Adrenal gland (tissue), 12 donors: ENCODE results near the gene CNTNAP2. TPM values are rescaled to one million over a fixed set of nuclear protein-coding genes. Genes with fewer than 3 reads are reported as not detected.

Source experiments
- DNase-seq, 7 donors: peaks; one replicate each; pipeline ENCODE4 v3.0.0-alpha.2; 2019 to 2020
- H3K27ac ChIP-seq, 5 donors: fragments of 200-600 bp; sonication (generic) in 4 of 5; 1 replicate in 3 of 5; 2 replicates in 2 of 5; pipeline versions ENCODE4 v1.5.1 to v1.8.0; 2016 to 2020; ENCODE audit warnings: mild to moderate bottlenecking in 1 of 5
- H3K27me3 ChIP-seq: fragments of 200-600 bp; 2 replicates; pipeline ENCODE4 v1.8.0; 2021
- H3K36me3 ChIP-seq, 2 donors: fragments of 200-600 bp; replicated peaks in 1 of 2; 1 replicate in 1 of 2; 2 replicates in 1 of 2; pipeline versions ENCODE4 v1.5.1 to v1.8.0; 2018 to 2022
- H3K4me1 ChIP-seq, 2 donors: fragments of 200-600 bp; replicated peaks in 1 of 2; 1 replicate in 1 of 2; 2 replicates in 1 of 2; pipeline versions ENCODE4 v1.5.1 to v1.8.0; 2018 to 2021
- H3K4me3 ChIP-seq, 4 donors: fragments of 200-600 bp; sonication (generic) in 3 of 4; one replicate each; pipeline ENCODE4 v1.5.1; 2016 to 2018
- H3K9me3 ChIP-seq, 3 donors: fragments of 200-600 bp; sonication (generic) in 1 of 3; replicated peaks in 1 of 3; 1 replicate in 2 of 3; 2 replicates in 1 of 3; pipeline versions ENCODE4 v1.5.1 to v1.8.0; 2016 to 2021
- CTCF ChIP-seq, 6 experiments: fragments of 450-650 bp in 4 of 6; fragments of 200-600 bp in 2 of 6; sonication (generic) in 1 of 6; IDR thresholded peaks; 1 replicate in 5 of 6; 2 replicates in 1 of 6; pipeline versions ENCODE4 v1.5.1 to v1.8.0; 2016 to 2021; ENCODE audit warnings: antibody characterized with exemption in 6 of 6, mild to moderate bottlenecking in 2 of 6, moderate library complexity in 1 of 6
- POLR2A ChIP-seq, 2 donors: fragments of 450-650 bp; IDR thresholded peaks; one replicate each; pipeline ENCODE4 v1.6.1; 2017; ENCODE audit warnings: antibody characterized with exemption in 2 of 2, mild to moderate bottlenecking in 2 of 2, moderate library complexity in 1 of 2
- WGBS, 4 donors: extraction: QIAGEN DNeasy Blood & Tissue Kit in 2 of 4; methylation state at CpG; one replicate each; pipeline versions ENCODE4 v1.1.5 to v1.1.7; 2013 to 2017; 5-methylcytosine and 5-hydroxymethylcytosine counted together
- intact Hi-C, 2 donors: fragments of 100-400 bp; cut with DNase I; formaldehyde crosslinking; loops; one replicate each; pipeline versions ENCODE4 v1.14.1 to v1.15.0; 2022 to 2023
- polyA plus RNA-seq, 3 donors: library from polyadenylated mRNA; stranded (reverse); fragments of 200-250 nt in 2 of 3; fragments of 350-450 nt in 1 of 3; fragmentation: Illumina TruSeq in 1 of 3; extraction: RNeasy Lipid Tissue Mini Kit (QIAGEN cat#74804) in 1 of 3; gene quantifications; one replicate each; pipeline ENCODE4 v1.2.3, GENCODE V29; 2013 to 2014
- total RNA-seq, 9 donors: library from RNA; depleted of rRNA in 4 of 9; stranded (reverse); fragments of >200 nt in 4 of 9; fragments of 120-200 nt in 1 of 9; fragmentation: NEBNext Ultra II Directional in 1 of 9; extraction: Animal tissue kit (Norgen Biotek cat#: 25700) in 1 of 9; gene quantifications; one replicate each; pipeline versions ENCODE4 v1.1.0 to v1.2.4, GENCODE V29; 2013 to 2023
- donor health status: healthy with polysubstance abuse.
- donor health status: Bipolar disorder and iron deficiency.
- donor health status: DM: yes; HTN: yes; CAD: no.
- donor health status: DM: no; HTN: no; CAD: no.
- donor health status: DM: no; HTN: no; CAD: no.
- donor health status: DM: yes; HTN: yes; CAD: no.

CNTNAP2 gene
- total and polyA plus RNA-seq, 12 donors: 0.14 to 6.3 (median 1.8) TPM; not detected in 2

- intact Hi-C loops: no loop called here
- Histone ChIP-seq H3K27me3 (no peaks in the 10 kb centered on the region), H3K4me3 (no peak overlapping the region), H3K36me3 (no peaks in the 10 kb centered on the region), H3K9me3 (no peaks in the 10 kb centered on the region), H3K27ac (no peak overlapping the region), H3K4me1 (no peaks in the 10 kb centered on the region)
- 59 to 71% (median 61%) methylated on average over 10 to 11 of the region's 11 CpGs for WGBS, 4 donors
- peak; percentile 24 to 68 (median 32) for DNase-seq
- TF ChIP-seq POLR2A (IDR thresholded peaks at IDR 0.05) (no peak), CTCF (IDR thresholded peaks at IDR 0.05) (no peak)
These were observed 2160.6 kb downstream of the CNTNAP2 start for GRCh38 chr7:148277042-148277660.

DNA sequence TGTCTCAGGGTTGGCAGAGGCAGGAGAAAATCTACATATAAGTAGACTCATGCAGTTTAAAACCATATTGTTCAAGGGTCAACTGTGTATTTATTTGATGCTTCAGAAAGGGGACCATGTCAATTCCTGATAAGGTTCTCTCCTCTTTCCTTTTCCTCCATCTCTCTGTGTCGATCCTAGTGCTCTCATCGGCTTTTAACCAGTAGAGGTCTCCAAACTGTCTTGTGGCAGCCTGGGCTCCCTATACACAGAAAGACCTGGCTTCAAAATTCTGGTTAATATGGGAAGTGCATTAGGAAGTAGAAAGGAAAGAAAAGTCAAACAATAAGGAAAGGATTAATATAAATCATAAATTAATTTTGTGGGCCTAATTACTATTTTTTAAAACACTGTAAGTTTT lies 2169.5 kb downstream of the CNTNAP2 start:
- Histone ChIP-seq H3K4me1 (no peaks in the 10 kb centered on the region), H3K27ac (no peak overlapping the region), H3K27me3 (no peaks in the 10 kb centered on the region), H3K36me3 (no peaks in the 10 kb centered on the region), H3K9me3 (no peaks in the 10 kb centered on the region), H3K4me3 (no peak overlapping the region)
- DNase-seq: no peak
- TF ChIP-seq POLR2A (IDR thresholded peaks at IDR 0.05) (no peak), CTCF (IDR thresholded peaks at IDR 0.05) (peak in 4 of 6 experiments; percentile 22 to 38 (median 29))
- 15 to 24% (median 19%) methylated on average over 2 of the region's 2 CpGs for WGBS, 4 donors
- intact Hi-C loops: no loop called here

- no peaks in the 10 kb centered on the region for H3K4me1 ChIP-seq
- WGBS, 4 donors: 88 to 95% (median 91%) methylated on average over 1 to 2 of the region's 2 CpGs
- H3K36me3 ChIP-seq: no peaks in the 10 kb centered on the region
- no peak for DNase-seq
- no peak overlapping the region for H3K27ac ChIP-seq
- no peaks in the 10 kb centered on the region for H3K9me3 ChIP-seq
- TF ChIP-seq CTCF (IDR thresholded peaks at IDR 0.05): no peak
- no peak overlapping the region for H3K4me3 ChIP-seq
- no peaks in the 10 kb centered on the region for H3K27me3 ChIP-seq
- intact Hi-C loops: no loop called here
These were observed 2170.9 kb downstream of the CNTNAP2 start for GRCh38 chr7:148287538-148287937.

GRCh38 chr7:148288592-148289151 lies 2172.1 kb downstream of the CNTNAP2 start:
- no peak overlapping the region for H3K27ac ChIP-seq
- H3K4me1 ChIP-seq: no peaks in the 10 kb centered on the region
- H3K4me3 ChIP-seq: no peak overlapping the region
- no peaks in the 10 kb centered on the region for H3K36me3 ChIP-seq
- WGBS, 4 donors: 91 to 100% (median 99%) methylated on average over 1 of the region's 1 CpG
- H3K27me3 ChIP-seq: no peaks in the 10 kb centered on the region
- intact Hi-C loops: no loop called here
- no peaks in the 10 kb centered on the region for H3K9me3 ChIP-seq
- DNase-seq: no peak
- no peak for TF ChIP-seq CTCF (IDR thresholded peaks at IDR 0.05)
- no peak for TF ChIP-seq POLR2A (IDR thresholded peaks at IDR 0.05)
